Subcutaneous adipose tissue (tissue), 4 donors: ENCODE results near the gene ANO2. TPM values are rescaled to one million over a fixed set of nuclear protein-coding genes. Genes with fewer than 3 reads are reported as not detected.

Experiments used
- CTCF ChIP-seq: fragments of 450-650 bp; IDR thresholded peaks from one replicate; pipeline ENCODE4 v1.5.1; 2016; ENCODE audit warnings: low read depth, mild to moderate bottlenecking, control low read depth, antibody characterized with exemption, moderate library complexity
- total RNA-seq, 4 donors: library from RNA; depleted of rRNA; stranded (reverse); fragments of >200 nt; gene quantifications; one replicate each; pipeline ENCODE4 v1.1.0, GENCODE V29; 2016

The ANO2 gene
- total RNA-seq, 4 donors from 2014 or later: 9.3 to 69.3 (median 21.8) TPM

GRCh38 chr12:5776091-5776490 is 169.0 kb downstream of the ANO2 start:
- no peak for TF ChIP-seq CTCF

- TF ChIP-seq CTCF: no peak
These were observed 171.5 kb downstream of the ANO2 start for GRCh38 chr12:5773550-5773949.

GRCh38 chr12:5771756-5772155 is 173.3 kb downstream of the ANO2 start:
- TF ChIP-seq CTCF: no peak

GRCh38 chr12:5770727-5771126 is 174.3 kb downstream of the ANO2 start:
- TF ChIP-seq CTCF: no peak

- no peak for TF ChIP-seq CTCF
These were observed 176.4 kb downstream of the ANO2 start for GRCh38 chr12:5768581-5769196.

- TF ChIP-seq CTCF: no peak
These were observed 176.9 kb downstream of the ANO2 start for GRCh38 chr12:5768171-5768570.

- TF ChIP-seq CTCF: no peak
These were observed 186.7 kb downstream of the ANO2 start for GRCh38 chr12:5758347-5758746.
